HFF-Myc (cell line): ENCODE data around the gene NDNF.

Source experiments
- DNase-seq: peaks from one replicate; pipeline ENCODE4 v3.0.0-alpha.2; 2011; ENCODE audit warnings: low read depth; ENCODE audit errors: extremely low read depth
- H3K4me3 ChIP-seq: replicated peaks from 2 replicates; pipeline ENCODE4 v1.5.1; 2011; ENCODE audit warnings: low read depth, mild to moderate bottlenecking, control low read depth, low read length
- TF ChIP-seq, protein P1 (sequence below): IDR thresholded peaks from 2 replicates; pipeline ENCODE4 v1.5.1; 2012; ENCODE audit warnings: mild to moderate bottlenecking, low read depth, low read length, control low read depth; ENCODE audit errors: missing control alignments

The NDNF gene

GRCh38 chr4:120991885-120992284, 80.5 kb downstream of the NDNF start:
- TF ChIP-seq, protein P1, sequence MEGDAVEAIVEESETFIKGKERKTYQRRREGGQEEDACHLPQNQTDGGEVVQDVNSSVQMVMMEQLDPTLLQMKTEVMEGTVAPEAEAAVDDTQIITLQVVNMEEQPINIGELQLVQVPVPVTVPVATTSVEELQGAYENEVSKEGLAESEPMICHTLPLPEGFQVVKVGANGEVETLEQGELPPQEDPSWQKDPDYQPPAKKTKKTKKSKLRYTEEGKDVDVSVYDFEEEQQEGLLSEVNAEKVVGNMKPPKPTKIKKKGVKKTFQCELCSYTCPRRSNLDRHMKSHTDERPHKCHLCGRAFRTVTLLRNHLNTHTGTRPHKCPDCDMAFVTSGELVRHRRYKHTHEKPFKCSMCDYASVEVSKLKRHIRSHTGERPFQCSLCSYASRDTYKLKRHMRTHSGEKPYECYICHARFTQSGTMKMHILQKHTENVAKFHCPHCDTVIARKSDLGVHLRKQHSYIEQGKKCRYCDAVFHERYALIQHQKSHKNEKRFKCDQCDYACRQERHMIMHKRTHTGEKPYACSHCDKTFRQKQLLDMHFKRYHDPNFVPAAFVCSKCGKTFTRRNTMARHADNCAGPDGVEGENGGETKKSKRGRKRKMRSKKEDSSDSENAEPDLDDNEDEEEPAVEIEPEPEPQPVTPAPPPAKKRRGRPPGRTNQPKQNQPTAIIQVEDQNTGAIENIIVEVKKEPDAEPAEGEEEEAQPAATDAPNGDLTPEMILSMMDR, result no peak
- DNase-seq, result no peak
- H3K4me3 ChIP-seq, result no peak overlapping the region

DNA sequence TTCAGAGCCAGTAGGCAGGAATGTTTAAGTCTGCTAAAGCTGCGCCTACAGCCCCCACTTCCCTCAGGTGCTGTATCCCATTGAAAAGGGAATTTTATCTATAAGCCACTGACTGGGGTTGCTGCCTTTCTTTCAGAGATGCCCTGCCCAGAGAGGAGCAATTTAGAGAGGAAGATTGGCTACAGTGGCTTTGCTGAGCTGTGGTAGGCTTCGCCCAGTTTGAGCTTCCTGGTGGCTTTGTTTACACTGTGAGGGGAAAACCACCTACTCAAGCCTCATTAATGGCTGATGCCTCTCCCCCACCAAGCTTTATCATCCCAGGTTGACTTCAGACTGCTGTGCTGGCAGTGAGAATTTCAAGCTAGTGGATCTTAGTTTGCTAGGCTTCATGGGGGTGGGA, 82.1 kb downstream of the NDNF start:
- DNase-seq, result no peak
- TF ChIP-seq, protein P1, result no peak
- H3K4me3 ChIP-seq, result no peak overlapping the region
